HG03469 (cell line): ENCODE measurements around the gene ZMIZ1.

Experiments
- ATAC-seq: cut with Tn5 transposase; IDR thresholded peaks from one replicate; pipeline ENCODE4 v1.9.1; 2021; ENCODE audit warnings: mild to moderate bottlenecking, moderate library complexity, moderate number of reproducible peaks; ENCODE audit not compliant: unreplicated experiment

ZMIZ1 gene

GRCh38 chr10:79061441-79062315 is 7.1 kb upstream of the ZMIZ1 start:
- ATAC-seq = no peak

DNA sequence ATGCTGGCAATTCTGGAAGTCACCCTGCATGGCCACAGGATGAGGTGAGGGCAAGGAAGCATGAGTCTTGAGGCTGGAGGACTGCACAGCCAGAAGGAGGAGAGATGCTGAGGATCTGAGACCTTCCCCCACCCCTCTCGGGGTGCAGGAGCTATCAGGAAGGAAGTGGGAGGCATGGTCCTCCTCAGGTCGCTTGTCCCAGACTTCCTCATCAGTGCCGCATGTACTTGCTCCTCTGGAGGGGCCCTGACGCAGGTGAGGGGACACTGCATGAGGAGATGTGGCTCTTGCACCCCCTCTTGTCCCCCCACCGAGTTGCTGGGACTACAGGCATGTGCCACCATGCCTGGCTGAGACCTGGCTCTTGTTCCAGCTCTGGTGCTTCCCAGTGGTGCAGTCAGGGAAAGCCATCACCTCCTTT is 5.7 kb upstream of the ZMIZ1 start:
- ATAC-seq = no peak

DNA sequence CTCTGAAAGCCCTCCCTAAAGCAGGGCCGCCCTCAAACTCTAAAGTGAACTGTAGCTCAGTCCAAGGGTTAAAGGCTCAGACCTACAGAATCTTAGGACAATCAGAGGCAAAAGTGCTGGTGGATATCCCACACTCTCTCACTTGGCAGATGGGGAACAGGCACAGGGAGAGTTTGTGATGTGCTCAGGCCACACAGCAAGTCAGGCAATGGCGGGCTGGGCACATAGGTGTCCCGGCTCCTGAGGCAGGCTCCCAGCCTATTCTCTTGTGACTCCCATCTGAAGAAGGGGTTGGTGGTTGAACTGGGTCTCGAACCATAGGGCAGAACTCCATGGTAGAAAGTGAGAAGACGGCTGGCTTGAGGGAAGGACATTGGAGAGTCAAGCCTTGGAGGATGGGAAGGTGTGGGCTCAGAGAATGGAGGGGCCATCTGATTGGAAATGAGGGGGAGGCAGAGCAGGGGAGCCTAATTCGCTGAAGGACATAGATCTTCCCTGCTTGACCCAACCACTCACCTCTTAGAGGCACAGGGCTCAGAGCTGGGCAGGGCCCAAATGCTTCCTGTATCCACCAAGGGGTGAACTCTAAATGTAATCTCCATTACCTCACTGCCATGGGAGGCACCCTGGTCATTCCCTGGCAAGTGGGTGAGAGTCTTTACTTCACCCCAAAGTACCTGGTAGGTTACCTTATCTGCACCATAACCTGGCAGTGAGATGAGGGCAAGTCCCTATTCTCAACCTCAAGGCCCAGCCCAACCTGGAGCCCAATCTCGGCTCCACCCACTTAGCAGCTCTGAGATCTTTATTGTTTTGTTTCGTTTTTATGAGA is 4.9 kb upstream of the ZMIZ1 start:
- no peak for ATAC-seq

DNA sequence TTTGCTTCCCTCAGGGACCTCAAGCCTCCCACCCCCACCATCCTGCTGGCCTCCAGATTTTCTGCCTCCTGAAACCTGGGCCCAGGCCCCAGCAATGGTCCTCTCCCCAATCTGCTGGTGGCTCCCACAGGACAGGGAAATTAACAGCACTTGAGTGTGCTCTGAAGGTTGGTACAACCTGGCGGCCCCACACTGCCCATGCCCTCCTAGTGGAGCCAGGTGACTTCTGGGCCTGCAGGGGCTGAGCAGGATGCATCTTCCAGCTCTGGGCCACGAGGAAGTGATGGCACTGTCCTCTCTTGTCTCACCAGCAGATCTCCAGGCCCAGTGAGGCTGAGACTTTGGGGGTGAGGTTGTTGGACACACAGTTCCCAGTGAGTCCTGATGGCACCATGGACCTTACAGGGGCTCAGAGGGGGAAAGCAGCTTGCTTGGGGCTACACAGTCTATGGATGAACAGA is 3.6 kb upstream of the ZMIZ1 start:
- ATAC-seq = no peak

DNA sequence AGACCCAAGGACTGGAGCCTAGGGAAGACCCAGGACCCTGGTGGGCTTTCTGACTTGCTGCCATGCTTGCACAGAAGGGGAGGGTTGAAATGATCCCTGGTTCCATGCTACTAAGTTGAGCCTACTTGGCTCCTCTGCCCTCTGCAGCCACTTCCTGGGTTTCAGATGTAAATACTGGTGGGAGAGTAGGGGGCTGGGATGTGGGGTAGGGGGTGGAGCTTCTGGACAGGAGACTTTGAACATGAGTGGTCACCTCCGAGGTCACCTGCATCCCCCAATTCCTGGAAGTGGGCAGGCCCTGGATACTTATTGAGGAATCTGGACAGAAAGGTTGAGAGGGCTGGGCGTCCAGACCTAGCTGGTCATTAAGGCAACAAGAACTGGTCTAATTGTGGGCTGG is 2.9 kb upstream of the ZMIZ1 start:
- ATAC-seq = no peak

GRCh38 chr10:79066411-79067240 is 2.1 kb upstream of the ZMIZ1 start:
- no peak for ATAC-seq

DNA sequence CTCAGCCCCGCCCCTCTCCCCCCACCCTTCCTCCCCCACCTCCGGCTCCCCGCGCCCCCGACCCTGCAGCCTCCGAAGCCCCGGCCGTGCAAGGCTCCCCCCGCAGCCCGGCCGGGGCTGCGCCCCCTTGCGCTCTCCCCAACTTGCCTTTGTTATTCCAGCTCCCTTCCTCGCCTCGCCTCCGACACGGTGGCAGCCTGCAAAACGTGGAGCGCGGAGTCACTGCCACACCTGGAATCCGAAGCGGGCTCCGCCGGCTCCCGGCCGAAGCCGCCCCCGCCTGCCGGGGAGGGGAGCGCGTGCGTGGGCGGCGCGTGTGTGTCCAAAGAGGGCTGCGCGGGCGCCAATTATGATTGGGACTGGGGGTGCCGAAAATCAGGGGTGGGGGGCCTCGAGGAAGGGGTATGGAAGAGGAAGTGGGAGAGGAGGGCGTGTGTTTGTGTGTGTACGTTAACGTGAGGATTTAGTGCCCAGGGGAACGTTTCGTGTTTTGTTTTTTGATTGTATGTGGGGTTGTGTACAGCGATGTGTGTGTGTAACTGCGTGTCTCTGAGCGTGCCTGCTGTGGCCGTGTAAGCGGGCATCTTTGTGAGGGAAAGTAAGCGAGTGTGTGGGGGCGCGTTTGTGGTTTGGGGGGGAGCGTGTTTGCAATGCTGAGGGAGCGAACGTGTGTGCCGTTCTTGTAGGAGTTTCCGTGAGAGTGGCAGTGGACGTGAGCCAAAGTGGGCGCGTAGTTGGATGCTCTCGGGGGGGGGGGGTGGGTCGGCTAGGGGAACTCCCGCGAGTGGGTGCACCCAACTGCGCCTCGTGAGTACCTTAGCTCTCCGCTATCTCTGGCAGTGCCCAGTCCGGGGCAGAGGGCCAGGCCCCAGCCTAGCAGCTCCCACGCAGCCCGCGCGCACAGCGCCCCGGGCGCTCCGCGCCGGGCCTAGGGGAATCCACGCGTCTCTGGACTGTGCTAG is 1.2 kb upstream of the ZMIZ1 start:
- no peak for ATAC-seq

- ATAC-seq = no peak
These were observed 584 bp upstream of the ZMIZ1 start for GRCh38 chr10:79068203-79068561.

- ATAC-seq = no peak
These were observed 737 bp downstream of the ZMIZ1 start for GRCh38 chr10:79069325-79070080.

GRCh38 chr10:79070081-79070605 is 1.4 kb downstream of the ZMIZ1 start:
- no peak for ATAC-seq

GRCh38 chr10:79070606-79071395 is 2.0 kb downstream of the ZMIZ1 start:
- no peak for ATAC-seq

GRCh38 chr10:79071396-79071923 is 2.7 kb downstream of the ZMIZ1 start:
- ATAC-seq = no peak

GRCh38 chr10:79072041-79072441 is 3.3 kb downstream of the ZMIZ1 start:
- ATAC-seq = no peak

DNA sequence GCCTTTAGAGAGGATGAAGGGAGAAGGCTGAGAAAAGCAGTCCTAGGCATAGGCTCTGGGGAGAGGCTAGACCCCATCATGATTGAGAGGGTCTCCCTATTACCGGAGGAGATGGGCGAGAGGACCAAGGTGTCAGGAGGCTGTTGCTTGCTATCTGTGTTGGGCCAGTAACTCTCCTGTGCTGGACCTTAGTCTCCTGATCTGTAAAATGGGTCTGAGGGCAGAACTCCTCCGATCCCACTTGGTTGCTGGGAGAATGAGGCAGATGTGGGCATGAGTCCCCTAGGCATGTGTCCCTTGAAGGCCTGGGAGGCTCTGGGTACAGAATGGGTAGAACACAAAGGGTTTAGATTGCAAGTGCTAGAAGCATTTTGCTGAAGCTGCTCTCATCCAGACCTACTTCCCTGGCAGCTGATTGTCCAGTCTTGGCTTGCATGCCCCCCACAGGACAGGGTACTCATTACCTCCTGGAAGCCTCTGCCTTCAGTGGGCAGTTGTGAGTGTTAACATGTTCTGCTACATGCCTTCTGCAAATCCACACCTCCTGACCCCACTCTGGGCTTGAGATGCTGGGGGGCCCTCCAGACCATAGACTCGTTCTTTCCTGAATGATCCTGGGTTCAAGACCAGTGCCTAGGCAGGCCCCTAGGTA is 4.4 kb downstream of the ZMIZ1 start:
- no peak for ATAC-seq

- ATAC-seq = no peak
These were observed 5.1 kb downstream of the ZMIZ1 start for GRCh38 chr10:79073784-79074432.

DNA sequence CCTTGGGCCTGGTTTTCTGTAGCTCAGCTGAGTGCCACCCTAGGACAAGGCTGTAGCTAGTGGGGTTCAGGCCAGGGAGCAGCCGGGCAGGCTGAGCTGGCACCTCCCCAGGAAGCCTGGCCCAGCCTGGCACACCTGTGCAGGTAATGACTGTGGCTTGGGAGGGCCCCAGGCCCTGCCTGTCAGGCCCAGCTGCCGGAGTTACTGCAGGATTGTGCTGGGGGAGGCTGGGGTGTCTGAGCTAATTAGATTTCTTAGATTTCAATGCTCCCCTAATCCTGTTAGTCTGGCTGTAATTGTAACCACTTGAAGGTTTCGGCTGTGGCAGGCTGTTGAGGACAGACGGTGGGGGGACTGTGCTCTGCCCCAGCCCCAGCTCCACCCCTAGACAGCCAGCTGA is 6.0 kb downstream of the ZMIZ1 start:
- ATAC-seq = no peak

- no peak for ATAC-seq
These were observed 6.7 kb downstream of the ZMIZ1 start for GRCh38 chr10:79075418-79075817.
